ENCODE data around the gene SLC12A7. TPM values are rescaled to one million over a fixed set of nuclear protein-coding genes. Genes with fewer than 3 reads are reported as not detected.

SLC12A7 gene
- total RNA-seq, 1 experiment from 2014 or later = 30.8 TPM

DNA sequence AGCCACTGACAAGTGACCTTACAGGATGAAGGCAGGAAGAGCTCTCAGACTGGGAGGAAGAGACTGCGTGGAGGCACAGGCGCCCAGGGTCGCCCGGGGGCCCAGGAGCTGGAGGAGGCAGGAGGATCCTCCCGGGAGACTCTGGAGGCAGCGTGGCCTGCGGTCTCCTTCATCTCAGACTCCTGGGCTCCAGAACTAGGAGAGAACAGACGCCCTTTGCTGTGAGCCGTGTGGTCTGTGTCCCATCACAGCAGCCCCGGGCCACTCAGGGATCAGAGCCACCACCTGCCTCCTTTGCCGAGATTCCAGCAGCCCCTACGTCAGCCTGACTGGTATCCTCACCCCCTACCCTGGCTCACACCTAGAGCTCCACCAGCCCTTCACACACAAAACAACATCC lies 45.2 kb downstream of the SLC12A7 start:
- TF ChIP-seq, protein P1, sequence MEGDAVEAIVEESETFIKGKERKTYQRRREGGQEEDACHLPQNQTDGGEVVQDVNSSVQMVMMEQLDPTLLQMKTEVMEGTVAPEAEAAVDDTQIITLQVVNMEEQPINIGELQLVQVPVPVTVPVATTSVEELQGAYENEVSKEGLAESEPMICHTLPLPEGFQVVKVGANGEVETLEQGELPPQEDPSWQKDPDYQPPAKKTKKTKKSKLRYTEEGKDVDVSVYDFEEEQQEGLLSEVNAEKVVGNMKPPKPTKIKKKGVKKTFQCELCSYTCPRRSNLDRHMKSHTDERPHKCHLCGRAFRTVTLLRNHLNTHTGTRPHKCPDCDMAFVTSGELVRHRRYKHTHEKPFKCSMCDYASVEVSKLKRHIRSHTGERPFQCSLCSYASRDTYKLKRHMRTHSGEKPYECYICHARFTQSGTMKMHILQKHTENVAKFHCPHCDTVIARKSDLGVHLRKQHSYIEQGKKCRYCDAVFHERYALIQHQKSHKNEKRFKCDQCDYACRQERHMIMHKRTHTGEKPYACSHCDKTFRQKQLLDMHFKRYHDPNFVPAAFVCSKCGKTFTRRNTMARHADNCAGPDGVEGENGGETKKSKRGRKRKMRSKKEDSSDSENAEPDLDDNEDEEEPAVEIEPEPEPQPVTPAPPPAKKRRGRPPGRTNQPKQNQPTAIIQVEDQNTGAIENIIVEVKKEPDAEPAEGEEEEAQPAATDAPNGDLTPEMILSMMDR (conservative IDR thresholded peaks at IDR 0.05) = no peak
- Histone ChIP-seq H3K56ac (ENCODE audit: insufficient read length, low read depth, low read length) (no peak overlapping the region), H3K27me3 (ENCODE audit: insufficient read depth, low read length) (no peaks in the 10 kb centered on the region), H4K8ac (replicated peaks; ENCODE audit: insufficient read length, low read depth, low read length) (no peak overlapping the region), H2BK120ac (ENCODE audit: low read depth, low read length, poor library complexity, severe bottlenecking) (no peak overlapping the region), H3K9me3 (ENCODE audit: control insufficient read depth, low read depth, low read length) (no peaks in the 10 kb centered on the region), H2BK20ac (ENCODE audit: low read depth, low read length, poor library complexity, severe bottlenecking) (no peak overlapping the region), H4K5ac (ENCODE audit: insufficient read length, low read depth, low read length) (no peak overlapping the region), H3K23ac (ENCODE audit: insufficient read length, low read depth, low read length) (no peak overlapping the region), H2BK15ac (ENCODE audit: low read depth, low read length) (no peak overlapping the region), H4K20me1 (ENCODE audit: control insufficient read depth, insufficient read depth, insufficient read length) (no peaks in the 10 kb centered on the region), H3K79me2 (ENCODE audit: insufficient read depth, low read length) (no peaks in the 10 kb centered on the region), H2AFZ (ENCODE audit: low read length) (no peak overlapping the region), H3K4me1 (ENCODE audit: insufficient read depth, low read length) (no peaks in the 10 kb centered on the region), H3K27ac (ENCODE audit: insufficient read length, low read depth, low read length) (no peak overlapping the region), H3T11ph (ENCODE audit: low read length) (no peak overlapping the region), H4K91ac (ENCODE audit: insufficient read length, low read depth, low read length) (no peak overlapping the region), H3K4me2 (ENCODE audit: insufficient read depth, insufficient read length, low read length) (no peak overlapping the region), H3K14ac (ENCODE audit: insufficient read depth, low read length) (no peak overlapping the region), H3K79me1 (ENCODE audit: insufficient read depth, low read depth, low read length, poor library complexity, severe bottlenecking) (no peaks in the 10 kb centered on the region), H3K9ac (ENCODE audit: extremely low read depth, insufficient read length, low read length) (no peak overlapping the region), H3K23me2 (ENCODE audit: insufficient read length, low read depth, low read length, poor library complexity, severe bottlenecking) (no peaks in the 10 kb centered on the region), H2BK12ac (ENCODE audit: insufficient read length, low read depth, low read length) (no peak overlapping the region), H2BK5ac (ENCODE audit: insufficient read length, low read length) (no peak overlapping the region), H3K4ac (ENCODE audit: low read depth, low read length) (no peak overlapping the region), H3K18ac (ENCODE audit: insufficient read length, low read depth, low read length) (no peak overlapping the region), H2AK5ac (ENCODE audit: insufficient read length, low read length) (no peak overlapping the region)
- Mint-ChIP-seq H3K27me3 (ENCODE audit: low read depth) (no peaks in the 10 kb centered on the region), H3K4me1 (peaks cover 0 to 3% of the 10 kb centered on the region in 2 experiments; a peak in 1 of 4 replicates), H3K27ac (peak overlapping the region in 1 of 3 experiments; percentile 85; a peak in 2 of 7 replicates), H3K9me3 (no peaks in the 10 kb centered on the region), H3K4me3 (no peak overlapping the region), H3K36me3 (ENCODE audit: insufficient read depth in 1 of 3, low read depth in 3 of 3) (peaks cover 5 to 30% (median 6%) of the 10 kb centered on the region in 3 experiments; a peak in 6 of 7 replicates)
- no peak for DNase-seq
- no CpG with 5 or more reads among the region's 12 CpGs for WGBS (ENCODE audit: extremely low coverage, insufficient read length, low lambda C conversion rate)

Measured in H9 (cell line).